H1 (cell line): ENCODE data around the gene UBE2E2.

ENCODE experiments used
- POLR2A ChIP-seq, 2 experiments: IDR thresholded peaks; 1 replicate in 1 of 2; 2 replicates in 1 of 2; pipeline ENCODE4 v1.6.1; 2011; ENCODE audit warnings: low read depth in 2 of 2, low read length in 2 of 2, mild to moderate bottlenecking in 2 of 2; ENCODE audit errors: control extremely low read depth in 1 of 2
- SP4 ChIP-seq: IDR thresholded peaks from 2 replicates; pipeline ENCODE4 v1.6.1; 2012; ENCODE audit warnings: low read length, inconsistent platforms
- USF2 ChIP-seq: IDR thresholded peaks from 2 replicates; pipeline ENCODE4 v1.6.1; 2011; ENCODE audit warnings: low read length, improper control_type of control experiment
- YY1 ChIP-seq: IDR thresholded peaks from 2 replicates; pipeline ENCODE4 v1.6.1; 2011; ENCODE audit warnings: low read depth, mild to moderate bottlenecking, low read length

GRCh38 chr3:23377928-23378672 lies 175.0 kb downstream of the UBE2E2 start:
- no peak for TF ChIP-seq POLR2A (IDR thresholded peaks at IDR 0.05; ENCODE audit: control extremely low read depth in 1 of 2, low read depth in 2 of 2, low read length in 2 of 2)
- no peak for TF ChIP-seq YY1
- TF ChIP-seq SP4 = no peak
- TF ChIP-seq USF2 = no peak
